Measurements from ENCODE around the gene EAPP. TPM values are rescaled to one million over a fixed set of nuclear protein-coding genes. Genes with fewer than 3 reads are reported as not detected.
"Not testable (repeated sequence)": the region's sequence is repeated elsewhere in the genome, so short reads cannot be mapped to it uniquely, and the experiment has no call there.

Gene EAPP
- total RNA-seq, 1 experiment from 2014 or later = 14.1 TPM

DNA sequence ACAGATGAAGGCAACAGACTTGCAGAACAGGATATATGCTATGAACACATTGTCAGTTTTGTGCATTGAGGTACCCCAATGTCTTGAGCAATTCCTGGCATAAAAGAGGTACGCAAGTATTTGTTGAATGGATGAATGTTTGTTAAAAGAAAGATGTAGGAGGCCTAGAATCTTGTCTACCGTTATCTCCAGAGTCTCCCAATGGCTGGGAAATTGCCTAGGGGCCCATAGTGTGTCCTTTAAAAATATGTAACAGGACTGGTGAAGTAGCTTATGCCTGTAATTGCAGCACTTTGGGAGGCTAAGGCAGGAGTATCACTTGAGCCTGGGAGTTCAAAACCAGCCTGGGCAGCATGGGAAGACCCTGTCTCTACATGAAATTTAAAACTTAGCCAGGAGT lies 57.0 kb downstream of the EAPP start:
- DNase-seq (ENCODE audit: low spot score) = no peak

DNA sequence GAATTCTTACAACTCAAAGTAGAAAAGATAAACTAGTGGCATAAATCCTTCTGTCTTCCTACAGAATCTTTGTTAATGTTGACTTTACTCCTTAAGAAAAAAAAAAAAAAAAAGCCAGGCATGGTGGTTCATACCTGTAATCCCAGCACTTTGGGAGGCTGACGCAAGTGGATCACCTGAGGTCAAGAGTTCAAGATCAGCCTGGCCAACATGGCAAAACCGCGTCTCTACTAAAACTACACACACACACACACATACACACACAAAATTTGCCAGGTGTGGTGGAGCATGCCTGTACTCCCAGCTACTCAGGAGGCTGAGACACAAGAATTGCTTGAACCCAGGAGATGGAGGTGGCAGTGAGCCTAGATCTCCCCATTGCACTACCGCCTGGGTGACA lies 59.8 kb downstream of the EAPP start:
- no peak for DNase-seq (ENCODE audit: low spot score)

DNA sequence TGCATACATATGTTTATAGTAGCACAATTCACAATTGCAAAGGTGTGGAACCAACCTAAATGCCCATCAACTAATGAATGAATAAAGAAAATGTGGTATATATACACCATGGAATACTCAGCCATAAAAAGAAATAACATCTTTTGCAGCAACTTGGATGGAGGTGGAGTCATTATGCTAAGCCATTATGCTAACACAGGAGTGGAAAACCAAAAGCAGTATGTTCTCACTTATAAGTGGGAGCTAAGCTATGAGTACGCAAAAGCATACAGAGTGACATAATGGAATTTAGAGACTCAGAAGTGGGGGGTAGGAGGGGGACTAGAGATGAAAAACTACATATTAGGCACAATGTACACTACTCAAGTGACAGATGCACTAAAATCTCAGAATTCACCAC lies 61.2 kb downstream of the EAPP start:
- no peak for DNase-seq (ENCODE audit: low spot score)

DNA sequence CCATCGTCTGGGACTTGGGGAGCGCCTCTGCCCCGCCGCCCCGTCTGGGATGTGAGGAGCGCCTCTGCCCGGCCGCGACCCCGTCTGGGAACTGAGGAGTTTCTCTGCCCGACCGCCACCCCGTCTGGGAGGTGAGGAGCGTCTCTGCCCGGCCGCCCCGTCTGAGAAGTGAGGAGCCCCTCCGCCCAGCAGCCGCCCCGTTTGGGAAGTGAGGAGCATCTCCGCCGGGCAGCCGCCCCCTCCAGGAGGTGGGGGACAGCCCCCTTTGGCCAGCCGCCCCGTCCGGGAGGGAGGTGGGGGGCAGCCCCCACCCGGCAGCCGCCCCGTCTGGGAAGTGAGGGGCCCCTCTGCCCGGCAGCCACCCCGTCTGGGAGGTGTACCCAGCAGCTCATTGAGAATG lies 63.5 kb downstream of the EAPP start:
- not testable (repeated sequence) for DNase-seq (ENCODE audit: low spot score)

DNA sequence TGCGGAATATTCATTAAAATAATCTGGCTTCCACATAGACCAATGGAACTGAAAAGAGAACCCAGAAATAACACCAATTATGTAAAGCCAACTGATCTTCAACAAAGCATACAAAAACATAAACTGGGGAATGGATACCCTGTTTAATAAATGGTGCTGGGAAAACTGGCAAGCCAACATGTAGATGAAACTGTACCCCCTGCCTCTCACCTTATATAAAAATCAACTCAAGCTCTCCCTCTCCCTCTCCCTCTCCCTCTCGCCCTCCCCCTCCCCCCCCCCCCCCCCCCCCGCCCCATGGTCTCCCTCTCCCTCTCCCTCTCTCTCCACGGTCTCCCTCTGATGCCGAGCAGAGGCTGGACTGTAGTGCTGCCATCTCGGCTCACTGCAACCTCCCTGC lies 64.3 kb downstream of the EAPP start:
- DNase-seq (ENCODE audit: low spot score) = no peak

DNA sequence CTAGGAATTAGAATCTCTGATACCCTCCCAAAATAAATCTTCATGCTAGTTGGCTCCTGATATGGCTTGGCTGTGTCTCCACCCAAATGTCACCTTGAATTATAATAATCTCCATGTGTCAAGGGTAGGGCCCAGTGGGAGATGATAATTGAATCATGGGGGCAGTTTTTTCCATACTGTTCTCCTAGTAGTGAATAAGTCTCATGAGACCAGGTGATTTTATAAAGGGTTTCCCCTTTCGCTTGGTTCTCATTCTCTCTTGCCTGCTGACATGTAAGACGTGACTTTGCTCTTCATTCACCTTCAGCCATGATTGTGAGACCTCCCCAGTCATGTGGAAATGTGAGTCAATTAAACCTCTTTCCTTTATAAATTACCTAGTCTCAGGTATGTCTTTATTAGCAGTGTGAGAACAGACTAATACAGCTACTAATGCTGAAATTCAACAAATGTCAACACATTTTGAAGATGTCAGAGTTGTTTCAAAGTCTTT lies 65.3 kb downstream of the EAPP start:
- DNase-seq (ENCODE audit: low spot score) = no peak

DNA sequence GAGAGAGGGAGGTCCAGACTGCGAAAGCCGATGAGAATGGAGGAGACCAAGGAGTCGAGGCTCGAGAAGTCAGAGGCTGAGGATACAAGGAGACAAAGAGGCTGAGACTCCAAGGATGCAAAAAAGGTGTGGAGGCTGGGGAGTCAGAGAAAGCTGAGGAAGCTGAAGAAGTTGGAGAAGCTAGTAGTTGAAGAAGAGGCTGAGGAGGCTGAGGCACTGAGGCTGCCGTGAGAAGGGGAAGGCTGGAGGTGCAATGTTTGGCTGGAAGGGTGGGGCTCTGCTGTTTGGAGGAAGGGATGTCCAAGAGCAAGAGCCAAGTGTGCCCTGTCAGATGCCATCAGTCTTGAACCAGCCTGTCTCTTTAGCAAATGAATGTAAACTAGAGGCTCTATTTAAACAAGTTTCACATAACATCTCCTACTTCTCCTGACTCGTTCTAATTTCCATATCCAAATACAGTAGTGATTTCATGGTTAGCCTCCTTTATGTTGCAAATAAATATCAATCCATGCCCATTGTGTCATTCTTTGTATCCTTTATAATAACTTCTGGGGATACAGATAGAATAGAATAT lies 66.7 kb downstream of the EAPP start:
- DNase-seq (ENCODE audit: low spot score) = no peak

DNA sequence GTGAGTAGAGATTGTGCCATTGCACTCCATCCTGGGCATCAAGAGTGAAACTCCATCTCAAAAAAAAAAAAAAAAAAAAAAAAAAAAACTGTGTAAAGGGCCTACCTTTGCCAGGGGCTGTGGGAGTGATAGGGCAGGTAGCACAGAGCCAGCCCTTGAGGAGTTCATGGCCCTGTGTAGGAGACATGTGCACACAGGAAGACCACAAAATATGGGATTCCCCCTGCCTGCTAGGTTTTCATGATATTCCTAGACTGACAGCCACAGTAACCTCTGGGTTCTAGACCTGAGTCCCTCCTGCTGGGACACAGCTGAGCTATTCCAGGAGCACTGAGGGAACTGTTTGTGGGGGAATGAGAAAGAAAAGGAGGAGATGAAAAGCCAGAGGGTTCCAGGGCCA lies 69.2 kb downstream of the EAPP start:
- no peak for DNase-seq (ENCODE audit: low spot score)

DNA sequence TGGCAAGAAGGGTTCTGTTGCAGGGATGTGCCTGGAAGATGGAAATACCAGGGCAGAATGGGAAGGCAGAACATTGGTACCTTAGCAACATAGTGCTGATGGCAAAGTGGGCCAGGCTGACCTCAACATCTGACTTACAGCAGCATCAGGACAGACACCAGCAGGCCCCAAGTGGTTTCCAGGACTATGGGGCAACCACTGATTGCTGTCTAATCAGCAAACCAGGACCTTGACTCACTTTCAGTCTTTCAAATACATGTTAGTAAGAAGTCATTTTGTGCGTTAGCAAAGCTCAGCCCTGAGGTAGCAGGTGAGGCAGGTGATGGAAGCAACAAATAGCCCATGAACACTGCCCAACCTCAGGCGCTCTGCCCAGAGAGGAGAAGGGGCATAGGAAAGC lies 72.8 kb downstream of the EAPP start:
- no peak for DNase-seq (ENCODE audit: low spot score)

Small RNA genes within 50 kb of the gene (small RNA-seq; reads per million reads assigned to genes)
- not detected for gene RNU1-27P
- gene RNU1-28P = not detected

Other genes with a start within 250 kb of the EAPP start
- gene SPTSSA, start 77.5 kb downstream of the EAPP start, total RNA-seq (2014; rRNA removed; shearing (Covaris generic)) = 4.6 and 6.4 TPM in 2 replicates
- 9.4 and 9.8 TPM in 2 replicates for gene SNX6, start 90.4 kb upstream of the EAPP start, total RNA-seq (2014; rRNA removed; shearing (Covaris generic))
- 4.4 and 5.0 TPM in 2 replicates for gene CFL2, start 174.9 kb upstream of the EAPP start, total RNA-seq (2014; rRNA removed; shearing (Covaris generic))